HL-60 (cell line): ENCODE data around the gene APMAP.

ENCODE experiments used
- DNase-seq, 2 experiments: peaks; one replicate each; pipeline ENCODE4 v3.0.0-alpha.2; 2010 to 2020; ENCODE audit warnings: low read depth in 1 of 2, low spot score in 1 of 2
- H3K27ac ChIP-seq: fragments of 250-450 bp; sonication (Bioruptor Pico); replicated peaks from 2 replicates; pipeline ENCODE4 v1.5.1; 2020; ENCODE audit warnings: mild to moderate bottlenecking, moderate library complexity
- H3K27me3 ChIP-seq: fragments of 250-450 bp; sonication (Bioruptor Pico); 2 replicates; pipeline ENCODE4 v1.5.1; 2021; ENCODE audit warnings: mild to moderate bottlenecking, moderate library complexity; ENCODE audit not compliant: insufficient read depth, poor library complexity, severe bottlenecking
- H3K4me3 ChIP-seq: replicated peaks from 2 replicates; pipeline ENCODE4 v1.5.1; 2011; ENCODE audit warnings: mild to moderate bottlenecking, control low read depth, low read length; ENCODE audit not compliant: insufficient read depth
- CTCF ChIP-seq: IDR thresholded peaks from one replicate; pipeline ENCODE4 v1.5.1; 2011; ENCODE audit warnings: low read length, control low read depth, inconsistent platforms; ENCODE audit not compliant: insufficient read depth
- GABPA ChIP-seq: IDR thresholded peaks from 2 replicates; pipeline ENCODE4 v1.6.1; 2012; ENCODE audit warnings: low read depth
- POLR2AphosphoS5 ChIP-seq: IDR thresholded peaks from 2 replicates; pipeline ENCODE4 v1.6.1; 2012; ENCODE audit warnings: low read depth
- REST ChIP-seq: IDR thresholded peaks from 2 replicates; pipeline ENCODE4 v1.6.1; 2012; ENCODE audit warnings: low read depth; ENCODE audit not compliant: insufficient replicate concordance
- SPI1 ChIP-seq: IDR thresholded peaks from 2 replicates; pipeline ENCODE4 v1.6.1; 2012; ENCODE audit warnings: low read depth, mild to moderate bottlenecking, borderline replicate concordance

Gene APMAP

GRCh38 chr20:24994470-24995368 lies 2.2 kb upstream of the APMAP start:
- H3K27me3 ChIP-seq: no peaks in the 10 kb centered on the region
- no peak overlapping the region for H3K4me3 ChIP-seq
- H3K27ac ChIP-seq: no peak overlapping the region
- DNase-seq: peak; percentile 55 to 76
- TF ChIP-seq GABPA (no peak), CTCF (peak; percentile 74), POLR2AphosphoS5 (no peak), REST (no peak)

- Histone ChIP-seq H3K27ac (no peak overlapping the region), H3K4me3 (no peak overlapping the region), H3K27me3 (no peaks in the 10 kb centered on the region)
- DNase-seq: no peak
- no peak for TF ChIP-seq GABPA
Observed at GRCh38 chr20:24994186-24994465, 1.6 kb upstream of the APMAP start.

- TF ChIP-seq GABPA (no peak), REST (no peak), SPI1 (no peak), CTCF (no peak), POLR2AphosphoS5 (no peak)
- Histone ChIP-seq H3K27me3 (no peaks in the 10 kb centered on the region), H3K27ac (peak overlapping the region; percentile 75), H3K4me3 (no peak overlapping the region)
- DNase-seq: no peak
Observed at GRCh38 chr20:24993337-24994185, 1.0 kb upstream of the APMAP start.

- peak overlapping the region; percentile 91 for H3K4me3 ChIP-seq
- DNase-seq: no peak
- no peaks in the 10 kb centered on the region for H3K27me3 ChIP-seq
- TF ChIP-seq SPI1 (no peak), POLR2AphosphoS5 (no peak), CTCF (no peak), GABPA (no peak), REST (no peak)
- H3K27ac ChIP-seq: peak overlapping the region; percentile 75
Observed at GRCh38 chr20:24991897-24992486, 559 bp downstream of the APMAP start.
